IPS-20b (cell line): Measurements from ENCODE around the gene LURAP1L.
"Not testable (repeated sequence)": the region's sequence is repeated elsewhere in the genome, so short reads cannot be mapped to it uniquely, and the experiment has no call there.

Source experiments
- H3K27ac ChIP-seq: one replicate; pipeline ENCODE4 v1.5.1; 2013; ENCODE audit warnings: low read length
- H3K27me3 ChIP-seq: 2 replicates; pipeline ENCODE4 v1.6.1; 2013; ENCODE audit warnings: mild to moderate bottlenecking, low read length, inconsistent platforms; ENCODE audit not compliant: insufficient read depth
- H3K36me3 ChIP-seq: 2 replicates; pipeline ENCODE4 v1.6.1; 2013; ENCODE audit warnings: low read depth, mild to moderate bottlenecking, inconsistent platforms, low read length, moderate library complexity; ENCODE audit not compliant: insufficient read depth
- H3K4me1 ChIP-seq: 2 replicates; pipeline ENCODE4 v1.6.1; 2013; ENCODE audit warnings: mild to moderate bottlenecking, control low read depth, inconsistent platforms, low read length, moderate library complexity; ENCODE audit not compliant: insufficient read depth
- H3K4me3 ChIP-seq: 2 replicates; pipeline ENCODE4 v1.5.1; 2013; ENCODE audit warnings: mild to moderate bottlenecking, low read length, inconsistent platforms
- H3K9ac ChIP-seq: 2 replicates; pipeline ENCODE4 v1.6.1; 2013; ENCODE audit warnings: low read depth, mild to moderate bottlenecking, inconsistent platforms, low read length, moderate library complexity
- H3K9me3 ChIP-seq: 2 replicates; pipeline ENCODE4 v1.6.1; 2013; ENCODE audit warnings: mild to moderate bottlenecking, low read depth, low read length, inconsistent platforms; ENCODE audit not compliant: insufficient read depth

LURAP1L gene

DNA sequence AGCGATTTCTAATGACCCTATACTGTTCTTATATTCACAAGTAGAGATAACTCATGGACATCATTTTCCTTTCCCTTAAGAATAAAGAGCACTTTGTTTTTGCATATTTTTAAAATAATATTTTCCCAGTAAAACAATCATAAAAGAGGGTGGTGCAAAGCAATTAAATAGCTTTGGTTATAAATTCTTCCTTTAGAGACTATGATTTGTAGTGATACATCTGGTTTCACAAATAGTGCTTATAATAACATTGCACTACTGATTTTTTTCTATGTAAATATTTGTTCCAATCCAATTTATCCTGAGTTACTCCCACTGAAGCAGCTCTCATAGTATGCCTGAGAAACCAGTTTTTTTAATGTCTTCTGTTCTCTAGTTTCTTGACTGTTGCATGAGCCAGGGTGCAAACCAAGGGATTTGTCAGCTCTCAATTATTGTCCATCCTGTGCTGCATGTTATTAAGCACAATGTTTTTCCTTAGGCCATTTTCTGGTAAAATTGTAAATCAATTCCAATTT is 74.7 kb downstream of the LURAP1L start:
- Histone ChIP-seq H3K9ac (no peak overlapping the region), H3K4me3 (no peak overlapping the region), H3K27me3 (no peaks in the 10 kb centered on the region), H3K9me3 (no peaks in the 10 kb centered on the region; the same call in 1 of the 2 replicates), H3K4me1 (no peaks in the 10 kb centered on the region), H3K27ac (no peak overlapping the region), H3K36me3 (no peaks in the 10 kb centered on the region)

DNA sequence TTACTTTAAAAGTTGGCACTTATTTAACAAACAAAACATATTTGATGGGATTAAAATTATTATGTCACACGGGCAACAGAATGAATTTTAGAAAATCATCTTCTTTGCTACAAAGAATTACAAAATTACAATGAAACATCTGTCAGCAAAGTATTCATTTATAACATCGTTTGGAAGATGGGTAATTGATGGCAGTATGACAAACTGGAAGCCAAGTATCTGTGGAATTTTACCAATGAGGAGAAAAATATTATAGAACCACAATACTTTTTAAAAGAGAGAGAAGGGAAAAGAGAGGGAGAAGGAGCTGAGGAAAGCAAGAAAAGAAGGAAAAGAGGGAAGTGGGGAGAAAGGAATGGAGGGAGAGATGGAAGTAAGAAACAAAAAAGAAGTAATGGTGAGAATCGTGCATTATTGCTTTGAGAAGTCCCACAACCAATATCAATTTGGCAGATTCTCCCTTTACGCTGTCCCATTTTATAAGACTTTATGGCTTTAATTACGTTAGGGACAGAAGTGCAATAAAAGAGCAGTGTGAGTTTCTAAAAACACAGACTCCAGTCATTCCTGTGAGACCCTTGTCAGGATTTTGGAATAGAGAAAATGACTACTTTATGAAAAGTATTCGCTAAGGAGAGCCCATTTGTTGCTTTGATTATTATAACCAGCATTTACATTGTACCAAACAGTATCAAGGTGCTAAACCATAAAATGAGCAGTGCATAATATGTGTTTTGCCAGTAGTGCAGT is 76.7 kb downstream of the LURAP1L start:
- H3K9ac ChIP-seq, result no peak overlapping the region
- no peak overlapping the region for H3K27ac ChIP-seq
- H3K4me1 ChIP-seq, result peaks cover 8% of the 10 kb centered on the region; the same call in 1 of the 2 replicates
- H3K9me3 ChIP-seq, result no peaks in the 10 kb centered on the region; the same call in 1 of the 2 replicates
- H3K36me3 ChIP-seq, result no peaks in the 10 kb centered on the region
- H3K27me3 ChIP-seq, result no peaks in the 10 kb centered on the region
- no peak overlapping the region for H3K4me3 ChIP-seq

DNA sequence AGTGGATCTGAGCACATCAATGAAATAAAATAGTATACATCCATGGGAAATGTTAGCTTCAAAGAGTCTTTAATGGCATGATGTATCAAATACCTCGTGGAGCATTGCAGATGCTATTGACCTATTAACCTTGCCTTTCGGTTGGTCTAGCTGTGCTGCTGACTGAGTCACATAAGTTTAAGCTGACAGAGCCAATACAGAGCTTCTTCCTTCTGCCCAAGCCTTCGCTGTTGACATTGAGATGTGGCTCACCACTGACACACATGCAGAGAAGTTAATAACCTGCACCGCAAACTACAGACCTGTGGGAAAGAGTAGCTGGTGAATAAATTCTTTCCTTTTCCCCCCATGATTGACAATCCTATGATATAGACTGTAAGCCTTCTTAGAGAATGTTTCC is 78.2 kb downstream of the LURAP1L start:
- H3K9me3 ChIP-seq, result no peaks in the 10 kb centered on the region; the same call in 1 of the 2 replicates
- H3K27ac ChIP-seq, result no peak overlapping the region
- no peaks in the 10 kb centered on the region for H3K27me3 ChIP-seq
- H3K4me1 ChIP-seq, result peaks cover 8% of the 10 kb centered on the region; the same call in 1 of the 2 replicates
- no peak overlapping the region for H3K9ac ChIP-seq
- H3K36me3 ChIP-seq, result no peaks in the 10 kb centered on the region
- no peak overlapping the region for H3K4me3 ChIP-seq

DNA sequence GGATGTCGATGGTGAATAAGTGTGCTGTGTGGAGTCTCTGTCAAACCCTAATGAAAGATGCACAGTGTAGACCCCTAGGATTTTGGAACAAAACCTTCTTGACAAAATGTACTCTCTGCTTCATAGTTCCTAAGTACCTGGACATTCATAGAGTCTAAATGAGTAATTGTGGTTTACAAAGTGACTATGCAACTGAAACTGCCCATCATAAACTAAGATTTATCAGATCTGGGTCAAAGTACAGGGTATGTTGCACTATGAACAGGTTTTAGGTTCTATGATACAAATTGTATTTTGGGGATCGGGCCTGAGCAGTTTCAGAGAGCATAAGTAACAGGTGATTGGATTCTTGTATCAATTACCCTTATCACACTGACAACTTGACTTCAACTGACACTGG is 79.4 kb downstream of the LURAP1L start:
- no peaks in the 10 kb centered on the region for H3K36me3 ChIP-seq
- no peak overlapping the region for H3K4me3 ChIP-seq
- no peak overlapping the region for H3K27ac ChIP-seq
- no peaks in the 10 kb centered on the region for H3K9me3 ChIP-seq
- peaks cover 8% of the 10 kb centered on the region; the same call in 1 of the 2 replicates for H3K4me1 ChIP-seq
- no peaks in the 10 kb centered on the region for H3K27me3 ChIP-seq
- no peak overlapping the region for H3K9ac ChIP-seq

DNA sequence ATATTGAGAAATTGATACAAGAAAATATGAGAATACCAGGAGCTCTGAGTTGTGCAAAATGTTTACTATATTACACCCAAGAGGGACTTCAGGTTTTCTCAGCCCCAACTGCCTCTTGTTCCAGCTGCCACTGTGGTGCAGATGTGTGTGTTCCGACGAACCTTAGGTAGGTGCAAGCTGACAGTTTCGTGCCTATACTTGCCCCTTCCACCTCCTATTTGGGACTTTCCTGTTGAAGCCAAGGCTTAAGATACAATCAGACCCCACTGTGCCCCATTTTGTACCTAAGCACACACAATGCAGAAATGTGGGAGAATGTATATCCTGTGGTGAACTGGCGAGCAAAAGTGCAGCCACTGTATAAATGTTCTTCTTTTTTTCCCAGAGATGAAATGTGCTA is 80.2 kb downstream of the LURAP1L start:
- Histone ChIP-seq H3K27ac (no peak overlapping the region), H3K4me1 (peaks cover 8% of the 10 kb centered on the region; the same call in 1 of the 2 replicates), H3K9me3 (no peaks in the 10 kb centered on the region), H3K27me3 (no peaks in the 10 kb centered on the region), H3K9ac (no peak overlapping the region), H3K36me3 (no peaks in the 10 kb centered on the region), H3K4me3 (no peak overlapping the region)

DNA sequence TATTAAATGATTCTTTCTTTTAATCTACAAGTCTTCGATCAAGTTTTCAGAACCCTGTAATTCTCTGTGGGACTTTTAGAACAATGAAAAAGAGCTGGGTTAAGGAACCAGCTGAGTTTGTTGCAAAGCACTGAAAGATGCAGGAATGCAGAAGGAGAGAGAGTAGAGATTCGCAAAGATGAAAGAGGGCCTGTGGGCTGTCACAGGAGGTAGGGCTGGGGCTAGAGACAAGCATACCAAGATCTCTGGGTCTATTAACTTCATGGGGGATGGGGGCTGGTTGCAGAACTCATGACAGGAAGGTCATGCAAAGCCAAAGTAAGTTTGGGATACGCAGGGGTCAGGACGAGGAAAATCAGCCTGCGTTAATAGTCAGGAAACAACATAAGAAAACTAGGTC is 81.8 kb downstream of the LURAP1L start:
- Histone ChIP-seq H3K4me1 (peaks cover 8% of the 10 kb centered on the region; the same call in 1 of the 2 replicates), H3K9ac (no peak overlapping the region)

DNA sequence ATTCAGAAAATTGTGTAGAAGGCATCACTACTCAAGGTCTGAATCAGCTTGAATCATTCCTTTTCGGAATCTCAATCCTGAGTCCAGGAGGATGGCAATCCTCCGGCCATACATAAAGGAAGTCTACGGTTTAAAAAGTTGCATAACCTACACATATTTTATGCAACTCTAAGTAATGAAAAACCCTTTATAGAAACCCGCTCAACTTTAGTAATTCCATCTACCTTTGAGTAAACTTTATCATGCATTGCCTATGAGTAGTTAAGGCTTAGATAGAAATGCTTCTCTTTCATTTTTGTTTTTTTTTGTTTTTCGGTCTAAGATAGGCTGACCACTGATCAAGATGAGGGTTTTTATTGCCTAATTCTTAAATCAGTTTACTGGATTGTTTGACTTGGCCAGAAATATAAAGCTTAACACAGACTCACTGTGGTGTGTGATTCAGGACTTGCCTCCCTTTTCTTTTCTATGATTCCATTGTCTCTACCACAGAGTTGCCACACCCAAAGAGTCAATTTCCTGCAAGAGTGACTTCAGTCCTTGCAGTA is 85.0 kb downstream of the LURAP1L start:
- H3K27me3 ChIP-seq, result no peaks in the 10 kb centered on the region
- H3K9me3 ChIP-seq, result no peaks in the 10 kb centered on the region
- no peak overlapping the region for H3K4me3 ChIP-seq
- H3K36me3 ChIP-seq, result no peaks in the 10 kb centered on the region
- no peak overlapping the region for H3K27ac ChIP-seq
- peaks cover 8% of the 10 kb centered on the region; the same call in 1 of the 2 replicates for H3K4me1 ChIP-seq
- no peak overlapping the region for H3K9ac ChIP-seq

More for the DNA sequence above, 81.8 kb downstream of the LURAP1L start:
- H3K9me3 ChIP-seq, result no peaks in the 10 kb centered on the region
- no peak overlapping the region for H3K4me3 ChIP-seq
- no peaks in the 10 kb centered on the region for H3K36me3 ChIP-seq
- no peaks in the 10 kb centered on the region for H3K27me3 ChIP-seq
- H3K27ac ChIP-seq, result no peak overlapping the region

DNA sequence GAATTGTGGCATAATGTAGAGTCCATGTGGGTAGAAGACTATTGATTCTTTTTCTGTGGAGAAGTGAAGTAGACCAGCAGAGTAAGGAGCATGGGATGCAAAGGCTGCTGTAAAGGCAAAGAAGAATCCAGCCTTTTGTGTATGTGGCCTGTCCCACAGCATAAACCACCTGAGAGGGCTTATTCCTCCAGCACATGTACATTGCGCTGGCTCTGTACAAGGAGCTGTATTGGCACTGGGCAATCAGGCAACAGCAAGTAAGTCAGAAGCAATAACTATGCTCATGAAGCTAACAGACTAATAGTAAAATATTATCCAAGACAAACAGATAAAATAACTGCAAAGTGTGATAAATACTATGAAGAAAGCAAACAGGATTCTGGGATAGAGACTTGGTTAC is 86.2 kb downstream of the LURAP1L start:
- Histone ChIP-seq H3K27ac (no peak overlapping the region), H3K9ac (no peak overlapping the region), H3K27me3 (no peaks in the 10 kb centered on the region), H3K9me3 (no peaks in the 10 kb centered on the region), H3K4me1 (peaks cover 5% of the 10 kb centered on the region; the same call in 1 of the 2 replicates), H3K36me3 (no peaks in the 10 kb centered on the region), H3K4me3 (no peak overlapping the region)

DNA sequence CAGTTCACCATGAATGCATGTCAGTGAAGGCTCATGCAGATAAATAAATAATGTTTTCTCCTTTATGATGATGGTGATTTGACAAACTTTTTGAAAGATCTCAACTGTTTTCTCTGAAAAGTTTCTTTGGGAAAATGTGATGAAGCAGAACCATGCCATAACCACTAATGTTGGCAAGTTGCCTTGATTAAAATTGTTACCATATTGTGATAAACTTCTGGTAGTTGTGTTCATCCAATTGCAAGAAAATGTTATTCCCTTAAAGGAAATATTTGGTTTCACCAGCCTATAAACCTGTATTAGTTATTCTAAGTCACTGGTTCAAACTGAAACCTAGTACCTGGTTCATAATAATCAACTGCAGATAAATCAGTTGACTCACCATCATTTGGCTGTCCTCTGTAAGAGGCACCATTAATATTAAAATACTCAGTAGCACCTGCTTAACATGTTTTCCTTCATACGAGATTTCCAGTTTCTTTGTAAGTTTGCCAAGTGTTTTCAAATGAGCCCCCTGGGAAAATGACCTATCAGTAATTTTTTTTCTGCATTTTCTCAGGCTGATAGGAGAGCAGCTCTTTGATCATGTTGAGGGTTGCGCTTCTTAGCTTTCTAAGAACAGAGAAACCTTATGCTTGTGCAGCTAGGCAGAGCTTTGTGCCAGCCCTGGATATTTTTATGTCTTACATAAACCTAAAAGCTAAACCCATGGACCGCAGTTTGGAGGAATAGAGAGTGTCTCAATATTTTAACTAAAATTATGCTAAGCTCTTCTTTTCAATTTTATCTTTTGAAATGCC is 88.0 kb downstream of the LURAP1L start:
- H3K4me3 ChIP-seq, result no peak overlapping the region
- no peak overlapping the region for H3K27ac ChIP-seq

DNA sequence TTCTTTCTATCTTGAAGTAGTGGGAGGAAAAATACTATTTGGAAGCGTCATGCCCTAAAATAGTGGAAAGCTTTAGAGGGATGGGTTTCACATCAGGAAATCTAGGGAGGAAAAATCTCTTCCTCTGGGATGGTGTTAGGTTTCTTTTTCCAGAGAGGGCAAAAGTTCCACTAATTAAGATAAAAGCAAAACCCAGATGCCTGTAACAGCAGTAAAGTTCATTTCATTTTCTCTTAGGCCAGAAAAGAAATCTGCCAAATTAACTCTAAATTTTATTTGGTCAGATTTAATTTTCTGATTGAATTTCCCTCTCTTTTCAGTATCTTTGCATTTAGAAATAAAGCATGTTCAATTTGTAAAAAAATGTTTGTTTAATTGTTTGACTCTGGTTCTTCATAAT is 88.8 kb downstream of the LURAP1L start:
- Histone ChIP-seq H3K4me3 (no peak overlapping the region), H3K36me3 (no peaks in the 10 kb centered on the region), H3K27ac (no peak overlapping the region), H3K9me3 (no peaks in the 10 kb centered on the region), H3K9ac (no peak overlapping the region), H3K4me1 (no peaks in the 10 kb centered on the region), H3K27me3 (no peaks in the 10 kb centered on the region)

More for the DNA sequence above, 88.0 kb downstream of the LURAP1L start:
- Histone ChIP-seq H3K4me1 (no peaks in the 10 kb centered on the region), H3K9me3 (no peaks in the 10 kb centered on the region), H3K36me3 (no peaks in the 10 kb centered on the region), H3K27me3 (no peaks in the 10 kb centered on the region), H3K9ac (no peak overlapping the region)

DNA sequence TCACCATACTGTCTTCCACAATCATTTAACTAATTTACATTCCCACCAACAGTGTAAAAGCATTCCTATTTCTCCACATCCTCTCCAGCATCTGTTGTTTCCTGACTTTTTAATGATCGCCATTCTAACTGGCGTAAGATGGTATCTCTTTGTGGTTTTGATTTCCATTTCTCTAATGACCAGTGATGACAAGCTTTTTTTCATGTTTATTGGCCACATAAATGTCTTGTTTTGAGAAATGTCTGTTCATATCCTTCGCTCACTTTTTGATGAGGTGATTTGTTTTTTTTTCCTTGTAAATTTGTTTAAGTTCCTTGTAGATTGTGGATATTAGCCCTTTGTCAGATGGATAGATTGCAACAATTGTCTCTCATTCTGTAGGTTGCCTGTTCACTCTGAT is 90.6 kb downstream of the LURAP1L start:
- H3K4me1 ChIP-seq, result not testable (repeated sequence)

More for the DNA sequence above, 90.6 kb downstream of the LURAP1L start:
- H3K27ac ChIP-seq, H3K9me3 ChIP-seq, H3K9ac ChIP-seq, H3K27me3 ChIP-seq, H3K4me3 ChIP-seq, H3K36me3 ChIP-seq: not testable (repeated sequence)
